ENCODE results near the gene CCNA2. TPM values are rescaled to one million over a fixed set of nuclear protein-coding genes. Genes with fewer than 3 reads are reported as not detected.

Gene CCNA2
- total RNA-seq, 2 donors from 2014 or later: 2.4 to 2.5 TPM

- Histone ChIP-seq H3K4me3 (no peak overlapping the region), H3K4me1 (ENCODE audit: control insufficient read depth in 1 of 2, low read depth in 2 of 2) (no peaks in the 10 kb centered on the region), H3K36me3 (peaks cover 14% of the 10 kb centered on the region), H3K9me3 (no peaks in the 10 kb centered on the region), H3K27me3 (replicated peaks; ENCODE audit: insufficient read depth) (no peaks in the 10 kb centered on the region), H3K27ac (no peak overlapping the region)
- DNase-seq (ENCODE audit: low spot score) (no peak), ATAC-seq (ENCODE audit: insufficient number of reproducible peaks, low FRiP score, low read depth) (no peak)
- no peak for TF ChIP-seq CTCF (IDR thresholded peaks at IDR 0.05)
Measured at GRCh38 chr4:121851354-121851753, 27.7 kb upstream of the CCNA2 start.

GRCh38 chr4:121846662-121847061 is 23.0 kb upstream of the CCNA2 start:
- TF ChIP-seq CTCF (IDR thresholded peaks at IDR 0.05): no peak

GRCh38 chr4:121842862-121843261 is 19.2 kb upstream of the CCNA2 start:
- peaks cover 16% of the 10 kb centered on the region for H3K36me3 ChIP-seq
- ATAC-seq (ENCODE audit: insufficient number of reproducible peaks, low FRiP score, low read depth) (no peak), DNase-seq (ENCODE audit: low spot score) (no peak)
- no peak for TF ChIP-seq CTCF (IDR thresholded peaks at IDR 0.05)
- no peak overlapping the region for H3K4me3 ChIP-seq
- H3K27me3 ChIP-seq (replicated peaks; ENCODE audit: insufficient read depth): no peaks in the 10 kb centered on the region
- H3K27ac ChIP-seq: no peak overlapping the region
- no peaks in the 10 kb centered on the region for H3K4me1 ChIP-seq (ENCODE audit: control insufficient read depth in 1 of 2, low read depth in 2 of 2)
- H3K9me3 ChIP-seq: no peaks in the 10 kb centered on the region

More at GRCh38 chr4:121846662-121847061, 23.0 kb upstream of the CCNA2 start:
- DNase-seq (ENCODE audit: low spot score) (no peak), ATAC-seq (ENCODE audit: insufficient number of reproducible peaks, low FRiP score, low read depth) (no peak)
- no peaks in the 10 kb centered on the region for H3K27me3 ChIP-seq (replicated peaks; ENCODE audit: insufficient read depth)
- no peak overlapping the region for H3K4me3 ChIP-seq
- no peaks in the 10 kb centered on the region for H3K9me3 ChIP-seq
- no peak overlapping the region for H3K27ac ChIP-seq
- peaks cover 20% of the 10 kb centered on the region for H3K36me3 ChIP-seq
- H3K4me1 ChIP-seq (ENCODE audit: control insufficient read depth in 1 of 2, low read depth in 2 of 2): no peaks in the 10 kb centered on the region

- ATAC-seq (ENCODE audit: insufficient number of reproducible peaks, low FRiP score, low read depth): no peak
- Histone ChIP-seq H3K4me3 (no peak overlapping the region), H3K27ac (no peak overlapping the region), H3K9me3 (no peaks in the 10 kb centered on the region), H3K36me3 (peaks cover 10% of the 10 kb centered on the region), H3K4me1 (ENCODE audit: control insufficient read depth in 1 of 2, low read depth in 2 of 2) (no peaks in the 10 kb centered on the region), H3K27me3 (replicated peaks; ENCODE audit: insufficient read depth) (no peaks in the 10 kb centered on the region)
- TF ChIP-seq CTCF (IDR thresholded peaks at IDR 0.05): no peak
- no peak for DNase-seq (ENCODE audit: low spot score)
Measured at GRCh38 chr4:121838136-121838535, 14.5 kb upstream of the CCNA2 start.

GRCh38 chr4:121829511-121829910 is 5.8 kb upstream of the CCNA2 start:
- H3K36me3 ChIP-seq: peaks cover 11% of the 10 kb centered on the region
- no peaks in the 10 kb centered on the region for H3K27me3 ChIP-seq (replicated peaks; ENCODE audit: insufficient read depth)
- no peak for TF ChIP-seq CTCF (IDR thresholded peaks at IDR 0.05)
- ATAC-seq (ENCODE audit: insufficient number of reproducible peaks, low FRiP score, low read depth) (no peak), DNase-seq (ENCODE audit: low spot score) (no peak)
- no peaks in the 10 kb centered on the region for H3K9me3 ChIP-seq
- no peaks in the 10 kb centered on the region for H3K4me1 ChIP-seq (ENCODE audit: control insufficient read depth in 1 of 2, low read depth in 2 of 2)
- H3K27ac ChIP-seq: no peak overlapping the region
- no peak overlapping the region for H3K4me3 ChIP-seq

Data from thoracic aorta (tissue), 2 donors.